ENCODE results near the gene PIP5KL1.

The PIP5KL1 gene

GRCh38 chr9:127903557-127904475 is 26.8 kb downstream of the PIP5KL1 start:
- TF ChIP-seq FOXM1 (IDR thresholded peaks at IDR 0.05; ENCODE audit: borderline replicate concordance, low read depth) (no peak), CEBPB (IDR thresholded peaks at IDR 0.05) (no peak), EGR1 (IDR thresholded peaks at IDR 0.05) (no peak), ZBTB7A (IDR thresholded peaks at IDR 0.05; ENCODE audit: low read depth) (no peak), MAX (IDR thresholded peaks at IDR 0.05) (no peak), TCF12 (IDR thresholded peaks at IDR 0.05; ENCODE audit: low read depth) (no peak), TEAD4 (IDR thresholded peaks at IDR 0.05) (no peak), TAF1 (IDR thresholded peaks at IDR 0.05; ENCODE audit: low read depth) (no peak), CREB1 (IDR thresholded peaks at IDR 0.05; ENCODE audit: low read depth) (no peak)

GRCh38 chr9:127899128-127899943 is 31.2 kb downstream of the PIP5KL1 start, which contains the start of gene ST6GALNAC6:
ST6GALNAC6 (minus strand) TSS chr9:127899603; CDS start chr9:127897981, 1,622 bp downstream.
- no peak for TF ChIP-seq YY1 (IDR thresholded peaks at IDR 0.05; ENCODE audit: low read depth)
- no peak for TF ChIP-seq USF1 (IDR thresholded peaks at IDR 0.05)
- TF ChIP-seq FOXM1 (IDR thresholded peaks at IDR 0.05; ENCODE audit: borderline replicate concordance, low read depth) = no peak
- TF ChIP-seq TAF1 (IDR thresholded peaks at IDR 0.05; ENCODE audit: low read depth) = 0 out of 2 replicates have a peak, but pooled peaks have one; percentile 31
- TF ChIP-seq CEBPB (IDR thresholded peaks at IDR 0.05) = no peak
- peak; percentile 88 for TF ChIP-seq ZBTB7A (IDR thresholded peaks at IDR 0.05; ENCODE audit: low read depth)
- TF ChIP-seq RAD21 (IDR thresholded peaks at IDR 0.05; ENCODE audit: low read depth) = no peak
- peak; percentile 42; the same call in 1 of the 2 replicates for TF ChIP-seq EGR1 (IDR thresholded peaks at IDR 0.05)
- TF ChIP-seq, protein P1, sequence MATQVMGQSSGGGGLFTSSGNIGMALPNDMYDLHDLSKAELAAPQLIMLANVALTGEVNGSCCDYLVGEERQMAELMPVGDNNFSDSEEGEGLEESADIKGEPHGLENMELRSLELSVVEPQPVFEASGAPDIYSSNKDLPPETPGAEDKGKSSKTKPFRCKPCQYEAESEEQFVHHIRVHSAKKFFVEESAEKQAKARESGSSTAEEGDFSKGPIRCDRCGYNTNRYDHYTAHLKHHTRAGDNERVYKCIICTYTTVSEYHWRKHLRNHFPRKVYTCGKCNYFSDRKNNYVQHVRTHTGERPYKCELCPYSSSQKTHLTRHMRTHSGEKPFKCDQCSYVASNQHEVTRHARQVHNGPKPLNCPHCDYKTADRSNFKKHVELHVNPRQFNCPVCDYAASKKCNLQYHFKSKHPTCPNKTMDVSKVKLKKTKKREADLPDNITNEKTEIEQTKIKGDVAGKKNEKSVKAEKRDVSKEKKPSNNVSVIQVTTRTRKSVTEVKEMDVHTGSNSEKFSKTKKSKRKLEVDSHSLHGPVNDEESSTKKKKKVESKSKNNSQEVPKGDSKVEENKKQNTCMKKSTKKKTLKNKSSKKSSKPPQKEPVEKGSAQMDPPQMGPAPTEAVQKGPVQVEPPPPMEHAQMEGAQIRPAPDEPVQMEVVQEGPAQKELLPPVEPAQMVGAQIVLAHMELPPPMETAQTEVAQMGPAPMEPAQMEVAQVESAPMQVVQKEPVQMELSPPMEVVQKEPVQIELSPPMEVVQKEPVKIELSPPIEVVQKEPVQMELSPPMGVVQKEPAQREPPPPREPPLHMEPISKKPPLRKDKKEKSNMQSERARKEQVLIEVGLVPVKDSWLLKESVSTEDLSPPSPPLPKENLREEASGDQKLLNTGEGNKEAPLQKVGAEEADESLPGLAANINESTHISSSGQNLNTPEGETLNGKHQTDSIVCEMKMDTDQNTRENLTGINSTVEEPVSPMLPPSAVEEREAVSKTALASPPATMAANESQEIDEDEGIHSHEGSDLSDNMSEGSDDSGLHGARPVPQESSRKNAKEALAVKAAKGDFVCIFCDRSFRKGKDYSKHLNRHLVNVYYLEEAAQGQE (IDR thresholded peaks at IDR 0.05; ENCODE audit: low read depth) = no peak
- no peak for TF ChIP-seq TEAD4 (IDR thresholded peaks at IDR 0.05)
- no peak for TF ChIP-seq CREB1 (IDR thresholded peaks at IDR 0.05; ENCODE audit: low read depth)
- TF ChIP-seq MAX (IDR thresholded peaks at IDR 0.05) = no peak

DNA sequence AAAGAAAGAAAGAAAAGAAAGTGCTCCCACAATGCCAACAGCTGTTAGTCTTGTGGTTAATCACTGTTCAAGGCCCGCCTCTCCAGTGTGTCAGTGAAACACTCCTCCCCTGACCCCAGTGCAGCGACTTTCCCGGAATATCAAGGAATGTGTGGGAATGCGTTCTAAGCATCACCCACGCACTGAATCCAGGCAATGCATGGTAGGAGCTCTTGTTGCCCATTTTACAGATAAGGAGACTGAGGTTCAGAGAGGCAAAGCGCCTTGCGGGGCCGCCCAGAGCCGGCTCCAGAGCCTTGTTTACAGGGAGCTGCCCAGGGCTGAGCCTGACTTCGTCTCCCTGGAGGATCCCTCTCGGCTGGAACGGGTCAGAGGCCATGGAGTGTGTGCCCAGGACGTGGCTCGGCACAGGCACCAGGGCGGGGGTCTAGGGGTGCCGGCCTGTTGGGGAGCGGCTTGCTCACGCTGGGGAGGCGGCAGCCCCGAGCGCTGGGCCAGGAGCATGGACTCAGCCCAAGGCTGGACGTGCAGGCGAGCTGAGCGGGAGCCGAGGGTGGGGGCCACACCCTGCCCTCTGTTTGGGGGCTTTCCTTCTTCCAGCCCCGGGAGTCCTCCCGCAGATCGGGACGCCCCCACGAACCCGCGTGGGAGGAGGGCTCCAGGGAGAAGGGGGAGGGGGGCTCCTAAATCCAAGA is 32.0 kb downstream of the PIP5KL1 start:
- TF ChIP-seq, protein P1 (IDR thresholded peaks at IDR 0.05; ENCODE audit: low read depth) = no peak
- TF ChIP-seq TCF12 (IDR thresholded peaks at IDR 0.05; ENCODE audit: low read depth) (no peak), MAX (IDR thresholded peaks at IDR 0.05) (no peak; the same call in 1 of the 2 replicates), EGR1 (IDR thresholded peaks at IDR 0.05) (no peak)

- TF ChIP-seq FOXM1 (IDR thresholded peaks at IDR 0.05; ENCODE audit: borderline replicate concordance, low read depth) = no peak
- no peak for TF ChIP-seq EP300 (IDR thresholded peaks at IDR 0.05; ENCODE audit: borderline replicate concordance)
- TF ChIP-seq USF1 (IDR thresholded peaks at IDR 0.05) = no peak
- no peak for TF ChIP-seq RAD21 (IDR thresholded peaks at IDR 0.05; ENCODE audit: low read depth)
- TF ChIP-seq MAX (IDR thresholded peaks at IDR 0.05) = no peak
Measured at GRCh38 chr9:127897193-127897692, 33.3 kb downstream of the PIP5KL1 start.
